ENCODE data around the gene QPRT.
"Not testable (repeated sequence)": the region's sequence is repeated elsewhere in the genome, so short reads cannot be mapped to it uniquely, and the experiment has no call there.

QPRT gene

GRCh38 chr16:29683543-29684090 lies 4.6 kb downstream of the QPRT start:
- no peak for TF ChIP-seq CTCF (conservative IDR thresholded peaks at IDR 0.05; ENCODE audit: low read depth)
- ChIA-PET CTCF (interaction anchor here (0.6 to 0.7 kb wide), 2 partner anchors 17 to 131 kb away, joined by 3 to 4 read pairs; no protein-coding TSS in a partner anchor), POLR2A (ENCODE audit: low non-redundant PET) (no interaction called here)
- DNase-seq (ENCODE audit: low spot score), result no peak
- H3K27ac ChIP-seq, result no peak overlapping the region

GRCh38 chr16:29684679-29685078 lies 5.7 kb downstream of the QPRT start:
- DNase-seq (ENCODE audit: low spot score), result no peak
- no peak overlapping the region for H3K27ac ChIP-seq
- POLR2A ChIA-PET (ENCODE audit: low non-redundant PET), result no interaction called here
- TF ChIP-seq CTCF (conservative IDR thresholded peaks at IDR 0.05; ENCODE audit: low read depth), result no peak
- CTCF ChIA-PET, result no interaction called here

- DNase-seq (ENCODE audit: low spot score), result no peak
- no peak for TF ChIP-seq CTCF (conservative IDR thresholded peaks at IDR 0.05; ENCODE audit: low read depth)
- no peak overlapping the region for H3K27ac ChIP-seq
- CTCF ChIA-PET, result interaction anchor here (0.7 kb wide), 2 partner anchors 12 to 121 kb away, joined by 3 to 4 read pairs; no protein-coding TSS in a partner anchor
- POLR2A ChIA-PET (ENCODE audit: low non-redundant PET), result no interaction called here
Observed at GRCh38 chr16:29686740-29687332, 7.9 kb downstream of the QPRT start.

GRCh38 chr16:29687755-29688154 lies 8.8 kb downstream of the QPRT start:
- DNase-seq (ENCODE audit: low spot score), result no peak
- no peak for TF ChIP-seq CTCF (conservative IDR thresholded peaks at IDR 0.05; ENCODE audit: low read depth)
- no peak overlapping the region for H3K27ac ChIP-seq
- ChIA-PET POLR2A (ENCODE audit: low non-redundant PET) (no interaction called here), CTCF (interaction anchor here (0.7 kb wide), 2 partner anchors 13 to 120 kb away, joined by 3 to 4 read pairs; no protein-coding TSS in a partner anchor)

- DNase-seq (ENCODE audit: low spot score), result no peak
- no peak overlapping the region for H3K27ac ChIP-seq
- ChIA-PET CTCF (no interaction called here), POLR2A (ENCODE audit: low non-redundant PET) (no interaction called here)
- TF ChIP-seq CTCF (conservative IDR thresholded peaks at IDR 0.05; ENCODE audit: low read depth), result no peak
Observed at GRCh38 chr16:29688172-29688571, 9.2 kb downstream of the QPRT start.

GRCh38 chr16:29689490-29690351 lies 10.7 kb downstream of the QPRT start:
- DNase-seq (ENCODE audit: low spot score); H3K27ac ChIP-seq; CTCF ChIA-PET; POLR2A ChIA-PET (ENCODE audit: low non-redundant PET): not testable (repeated sequence)

- H3K27ac ChIP-seq; POLR2A ChIA-PET (ENCODE audit: low non-redundant PET); DNase-seq (ENCODE audit: low spot score): not testable (repeated sequence)
- CTCF ChIA-PET, result interaction anchor here (0.6 to 0.7 kb wide), 3 partner anchors 25 to 156 kb away, joined by 3 read pairs; no protein-coding TSS in a partner anchor
Observed at GRCh38 chr16:29692606-29693005, 13.6 kb downstream of the QPRT start.

Measured in RWPE1 (cell line).